H1 (cell line): ENCODE data around the gene ATP6AP1.

Source experiments
- CEBPB ChIP-seq: IDR thresholded peaks from 2 replicates; pipeline ENCODE4 v1.6.1; 2012; ENCODE audit warnings: low read depth, low read length
- CHD2 ChIP-seq: IDR thresholded peaks from 2 replicates; pipeline ENCODE4 v1.6.1; 2012; ENCODE audit warnings: low read length, improper control_type of control experiment
- CREB1 ChIP-seq: IDR thresholded peaks from 2 replicates; pipeline ENCODE4 v1.6.1; 2012; ENCODE audit warnings: inconsistent platforms
- EZH2 ChIP-seq: fragments of 200-600 bp; sonication (generic); IDR thresholded peaks from 2 replicates; pipeline ENCODE4 v1.7.1; 2012; ENCODE audit warnings: low read depth, mild to moderate bottlenecking, moderate library complexity, low read length, inconsistent platforms; ENCODE audit not compliant: severe bottlenecking
- MAFK ChIP-seq: IDR thresholded peaks from 2 replicates; pipeline ENCODE4 v1.6.1; 2012; ENCODE audit warnings: low read depth, mild to moderate bottlenecking, improper control_type of control experiment, low read length
- NANOG ChIP-seq: IDR thresholded peaks from 2 replicates; pipeline ENCODE4 v1.6.1; 2011; ENCODE audit warnings: low read length, low read depth, mild to moderate bottlenecking, inconsistent platforms; ENCODE audit not compliant: insufficient read depth, poor library complexity, severe bottlenecking
- POLR2A ChIP-seq, 2 experiments: IDR thresholded peaks; 1 replicate in 1 of 2; 2 replicates in 1 of 2; pipeline ENCODE4 v1.6.1; 2011; ENCODE audit warnings: low read depth in 2 of 2, low read length in 2 of 2, mild to moderate bottlenecking in 2 of 2; ENCODE audit errors: control extremely low read depth in 1 of 2
- POLR2AphosphoS5 ChIP-seq: IDR thresholded peaks from 2 replicates; pipeline ENCODE4 v1.6.1; 2011; ENCODE audit warnings: low read depth, low read length
- RNF2 ChIP-seq: fragments of 200-900, 300-1000 bp; sonication (generic); IDR thresholded peaks from 2 replicates; pipeline ENCODE4 v1.7.1; 2016; ENCODE audit warnings: borderline replicate concordance, low read depth, mild to moderate bottlenecking, antibody characterized with exemption, low read length; ENCODE audit not compliant: poor library complexity, severe bottlenecking; ENCODE audit errors: missing control alignments
- SP4 ChIP-seq: IDR thresholded peaks from 2 replicates; pipeline ENCODE4 v1.6.1; 2012; ENCODE audit warnings: low read length, inconsistent platforms
- SRF ChIP-seq: IDR thresholded peaks from 2 replicates; pipeline ENCODE4 v1.6.1; 2011; ENCODE audit warnings: mild to moderate bottlenecking, low read depth, low read length, moderate library complexity
- TAF1 ChIP-seq: IDR thresholded peaks from 2 replicates; pipeline ENCODE4 v1.6.1; 2011; ENCODE audit warnings: mild to moderate bottlenecking, low read depth, low read length
- TF ChIP-seq, protein P1 (sequence below), 3 experiments: IDR thresholded peaks; 1 replicate in 2 of 3; 2 replicates in 1 of 3; pipeline versions ENCODE4 v1.5.1 to v1.6.1; 2011; ENCODE audit warnings: low read length in 3 of 3, mild to moderate bottlenecking in 3 of 3, inconsistent platforms in 2 of 3, low read depth in 1 of 3, moderate library complexity in 1 of 3; ENCODE audit not compliant: insufficient read depth in 1 of 3; ENCODE audit errors: control extremely low read depth in 1 of 3
- TF ChIP-seq, protein P2 (sequence below): IDR thresholded peaks from 2 replicates; pipeline ENCODE4 v1.6.1; 2012; ENCODE audit warnings: inconsistent platforms

DNA sequence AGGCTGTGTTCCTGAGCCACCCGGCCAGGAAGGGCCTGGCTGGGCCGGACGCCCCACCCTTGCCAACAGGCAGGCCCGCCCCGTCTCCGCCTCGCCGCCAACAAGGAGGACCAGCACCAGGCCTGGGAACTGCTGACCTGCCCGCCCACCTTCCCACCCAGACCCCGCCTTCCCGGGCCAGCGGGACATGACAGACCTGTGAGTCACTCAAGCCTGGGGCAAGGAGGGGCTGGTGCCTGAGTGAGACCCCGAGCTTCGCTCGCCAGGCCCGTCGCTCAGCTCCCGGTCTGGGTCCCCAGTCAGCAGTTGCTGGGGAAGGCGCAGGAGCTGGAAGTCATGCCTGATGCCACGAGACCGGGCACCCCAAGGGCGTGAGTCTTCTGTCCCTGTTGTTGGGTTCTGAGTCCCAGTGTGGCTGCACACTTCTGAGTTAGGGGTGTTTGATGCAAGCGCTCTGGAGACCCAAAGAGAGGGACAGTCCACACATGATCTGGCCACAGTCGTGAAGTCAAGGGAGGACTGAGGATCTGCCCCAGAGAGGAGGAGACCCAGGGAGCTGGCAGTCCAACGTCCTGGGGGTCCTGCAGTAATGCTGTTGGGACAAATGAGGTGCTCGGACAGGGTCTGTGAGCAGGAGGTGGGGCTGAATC lies 19.1 kb upstream of the ATP6AP1 start, which contains the start of gene DNASE1L1:
- no peak for TF ChIP-seq POLR2AphosphoS5
- TF ChIP-seq CREB1 = no peak
- no peak for TF ChIP-seq SRF
- TF ChIP-seq, protein P1, sequence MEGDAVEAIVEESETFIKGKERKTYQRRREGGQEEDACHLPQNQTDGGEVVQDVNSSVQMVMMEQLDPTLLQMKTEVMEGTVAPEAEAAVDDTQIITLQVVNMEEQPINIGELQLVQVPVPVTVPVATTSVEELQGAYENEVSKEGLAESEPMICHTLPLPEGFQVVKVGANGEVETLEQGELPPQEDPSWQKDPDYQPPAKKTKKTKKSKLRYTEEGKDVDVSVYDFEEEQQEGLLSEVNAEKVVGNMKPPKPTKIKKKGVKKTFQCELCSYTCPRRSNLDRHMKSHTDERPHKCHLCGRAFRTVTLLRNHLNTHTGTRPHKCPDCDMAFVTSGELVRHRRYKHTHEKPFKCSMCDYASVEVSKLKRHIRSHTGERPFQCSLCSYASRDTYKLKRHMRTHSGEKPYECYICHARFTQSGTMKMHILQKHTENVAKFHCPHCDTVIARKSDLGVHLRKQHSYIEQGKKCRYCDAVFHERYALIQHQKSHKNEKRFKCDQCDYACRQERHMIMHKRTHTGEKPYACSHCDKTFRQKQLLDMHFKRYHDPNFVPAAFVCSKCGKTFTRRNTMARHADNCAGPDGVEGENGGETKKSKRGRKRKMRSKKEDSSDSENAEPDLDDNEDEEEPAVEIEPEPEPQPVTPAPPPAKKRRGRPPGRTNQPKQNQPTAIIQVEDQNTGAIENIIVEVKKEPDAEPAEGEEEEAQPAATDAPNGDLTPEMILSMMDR (IDR thresholded peaks at IDR 0.05; ENCODE audit: control extremely low read depth in 1 of 3, insufficient read depth in 1 of 3, low read depth in 1 of 3, low read length in 3 of 3) = no peak
- TF ChIP-seq CEBPB = no peak
- no peak for TF ChIP-seq EZH2
- no peak for TF ChIP-seq NANOG
- TF ChIP-seq CHD2 = no peak
- no peak for TF ChIP-seq SP4
- no peak for TF ChIP-seq MAFK
- TF ChIP-seq POLR2A (IDR thresholded peaks at IDR 0.05; ENCODE audit: control extremely low read depth in 1 of 2, low read depth in 2 of 2, low read length in 2 of 2) = no peak
- no peak for TF ChIP-seq RNF2
- TF ChIP-seq, protein P2, sequence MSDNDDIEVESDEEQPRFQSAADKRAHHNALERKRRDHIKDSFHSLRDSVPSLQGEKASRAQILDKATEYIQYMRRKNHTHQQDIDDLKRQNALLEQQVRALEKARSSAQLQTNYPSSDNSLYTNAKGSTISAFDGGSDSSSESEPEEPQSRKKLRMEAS = no peak
- no peak for TF ChIP-seq TAF1
